ENCODE results near the gene LYST.

DNA sequence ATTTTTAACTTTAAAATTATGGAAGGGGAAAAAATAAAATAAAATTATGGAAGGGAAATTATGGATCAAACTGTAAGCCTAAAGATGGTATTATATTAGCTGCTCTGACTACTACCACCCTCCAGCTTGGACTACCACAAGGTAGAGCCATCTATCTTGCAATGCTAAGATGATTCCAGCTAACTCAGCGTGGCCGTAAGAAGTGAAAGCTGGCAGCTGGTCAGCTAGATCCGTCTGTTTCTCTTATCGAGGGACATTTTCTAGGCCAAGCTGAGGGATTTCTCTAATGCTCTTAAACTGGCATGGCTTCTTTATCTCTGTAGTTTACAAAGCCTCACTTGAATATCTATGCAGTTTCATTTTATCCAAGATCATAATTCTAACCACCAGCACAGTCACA is 31.5 kb downstream of the LYST start:
- TF ChIP-seq, protein P1, sequence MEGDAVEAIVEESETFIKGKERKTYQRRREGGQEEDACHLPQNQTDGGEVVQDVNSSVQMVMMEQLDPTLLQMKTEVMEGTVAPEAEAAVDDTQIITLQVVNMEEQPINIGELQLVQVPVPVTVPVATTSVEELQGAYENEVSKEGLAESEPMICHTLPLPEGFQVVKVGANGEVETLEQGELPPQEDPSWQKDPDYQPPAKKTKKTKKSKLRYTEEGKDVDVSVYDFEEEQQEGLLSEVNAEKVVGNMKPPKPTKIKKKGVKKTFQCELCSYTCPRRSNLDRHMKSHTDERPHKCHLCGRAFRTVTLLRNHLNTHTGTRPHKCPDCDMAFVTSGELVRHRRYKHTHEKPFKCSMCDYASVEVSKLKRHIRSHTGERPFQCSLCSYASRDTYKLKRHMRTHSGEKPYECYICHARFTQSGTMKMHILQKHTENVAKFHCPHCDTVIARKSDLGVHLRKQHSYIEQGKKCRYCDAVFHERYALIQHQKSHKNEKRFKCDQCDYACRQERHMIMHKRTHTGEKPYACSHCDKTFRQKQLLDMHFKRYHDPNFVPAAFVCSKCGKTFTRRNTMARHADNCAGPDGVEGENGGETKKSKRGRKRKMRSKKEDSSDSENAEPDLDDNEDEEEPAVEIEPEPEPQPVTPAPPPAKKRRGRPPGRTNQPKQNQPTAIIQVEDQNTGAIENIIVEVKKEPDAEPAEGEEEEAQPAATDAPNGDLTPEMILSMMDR (conservative IDR thresholded peaks at IDR 0.05; ENCODE audit: low read length): no peak
- no peak for TF ChIP-seq EZH2phosphoT487 (IDR thresholded peaks at IDR 0.05; ENCODE audit: borderline replicate concordance, low read depth, low read length)

Data from OCI-LY7 (cell line).